BE2C (cell line): ENCODE measurements around the gene PYDC1.
"Not testable (repeated sequence)": the region's sequence is repeated elsewhere in the genome, so short reads cannot be mapped to it uniquely, and the experiment has no call there.

ENCODE experiments used
- DNase-seq: peaks from one replicate; pipeline ENCODE4 v3.0.0-alpha.2; 2020
- H3K27me3 ChIP-seq: fragments of 250-450 bp; sonication (Bioruptor Pico); 2 replicates; pipeline ENCODE4 v1.5.1; 2020; ENCODE audit warnings: mild to moderate bottlenecking
- H3K36me3 ChIP-seq: fragments of 250-450 bp; sonication (Bioruptor Pico); 2 replicates; pipeline ENCODE4 v1.5.1; 2020; ENCODE audit warnings: mild to moderate bottlenecking
- H3K4me1 ChIP-seq: fragments of 250-450 bp; sonication (Bioruptor Pico); 2 replicates; pipeline ENCODE4 v1.5.1; 2020
- H3K4me3 ChIP-seq: 2 replicates; pipeline ENCODE4 v1.5.1; 2011; ENCODE audit warnings: low read depth, low read length
- H3K9me3 ChIP-seq: fragments of 250-450 bp; sonication (Bioruptor Pico); 2 replicates; pipeline ENCODE4 v1.5.1; 2020
- TF ChIP-seq, protein P1 (sequence below): IDR thresholded peaks from 2 replicates; pipeline ENCODE4 v1.5.1; 2012; ENCODE audit warnings: mild to moderate bottlenecking, low read depth, low read length

Gene PYDC1

DNA sequence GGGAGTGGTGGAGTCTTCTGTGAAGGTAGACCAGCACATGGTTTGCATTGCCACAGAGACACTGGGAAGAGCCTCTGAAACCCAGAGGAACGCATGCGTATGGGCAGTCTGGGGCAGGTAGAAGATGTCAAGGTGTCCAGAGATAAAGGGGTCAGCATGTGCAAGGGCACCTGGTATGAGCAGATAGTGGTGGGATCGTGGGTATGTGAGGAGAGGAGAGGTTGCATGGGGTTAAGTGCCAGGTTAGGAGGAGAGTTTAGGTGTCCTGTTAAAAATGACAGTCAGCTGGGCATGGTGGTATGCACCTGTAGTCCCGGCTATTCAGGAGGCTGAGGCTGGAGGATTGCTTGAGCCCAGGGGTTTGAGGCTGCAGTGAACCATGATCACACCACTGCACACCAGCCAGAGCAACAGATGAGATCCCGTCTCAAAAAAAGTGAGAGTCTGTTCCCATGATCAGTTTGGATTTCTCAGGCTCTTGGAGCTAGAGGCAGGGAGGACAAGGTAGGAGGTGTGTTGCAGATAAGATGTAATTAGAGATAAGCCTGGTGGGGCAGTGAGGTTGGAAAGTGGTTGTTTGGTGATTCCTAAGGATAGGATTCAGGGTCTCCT, 17.4 kb downstream of the PYDC1 start:
- Histone ChIP-seq H3K36me3 (peaks cover 25% of the 10 kb centered on the region), H3K4me1 (no peaks in the 10 kb centered on the region), H3K27me3 (peaks cover 25% of the 10 kb centered on the region), H3K4me3 (no peak overlapping the region), H3K9me3 (no peaks in the 10 kb centered on the region)
- DNase-seq = no peak
- TF ChIP-seq, protein P1, sequence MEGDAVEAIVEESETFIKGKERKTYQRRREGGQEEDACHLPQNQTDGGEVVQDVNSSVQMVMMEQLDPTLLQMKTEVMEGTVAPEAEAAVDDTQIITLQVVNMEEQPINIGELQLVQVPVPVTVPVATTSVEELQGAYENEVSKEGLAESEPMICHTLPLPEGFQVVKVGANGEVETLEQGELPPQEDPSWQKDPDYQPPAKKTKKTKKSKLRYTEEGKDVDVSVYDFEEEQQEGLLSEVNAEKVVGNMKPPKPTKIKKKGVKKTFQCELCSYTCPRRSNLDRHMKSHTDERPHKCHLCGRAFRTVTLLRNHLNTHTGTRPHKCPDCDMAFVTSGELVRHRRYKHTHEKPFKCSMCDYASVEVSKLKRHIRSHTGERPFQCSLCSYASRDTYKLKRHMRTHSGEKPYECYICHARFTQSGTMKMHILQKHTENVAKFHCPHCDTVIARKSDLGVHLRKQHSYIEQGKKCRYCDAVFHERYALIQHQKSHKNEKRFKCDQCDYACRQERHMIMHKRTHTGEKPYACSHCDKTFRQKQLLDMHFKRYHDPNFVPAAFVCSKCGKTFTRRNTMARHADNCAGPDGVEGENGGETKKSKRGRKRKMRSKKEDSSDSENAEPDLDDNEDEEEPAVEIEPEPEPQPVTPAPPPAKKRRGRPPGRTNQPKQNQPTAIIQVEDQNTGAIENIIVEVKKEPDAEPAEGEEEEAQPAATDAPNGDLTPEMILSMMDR = no peak

DNA sequence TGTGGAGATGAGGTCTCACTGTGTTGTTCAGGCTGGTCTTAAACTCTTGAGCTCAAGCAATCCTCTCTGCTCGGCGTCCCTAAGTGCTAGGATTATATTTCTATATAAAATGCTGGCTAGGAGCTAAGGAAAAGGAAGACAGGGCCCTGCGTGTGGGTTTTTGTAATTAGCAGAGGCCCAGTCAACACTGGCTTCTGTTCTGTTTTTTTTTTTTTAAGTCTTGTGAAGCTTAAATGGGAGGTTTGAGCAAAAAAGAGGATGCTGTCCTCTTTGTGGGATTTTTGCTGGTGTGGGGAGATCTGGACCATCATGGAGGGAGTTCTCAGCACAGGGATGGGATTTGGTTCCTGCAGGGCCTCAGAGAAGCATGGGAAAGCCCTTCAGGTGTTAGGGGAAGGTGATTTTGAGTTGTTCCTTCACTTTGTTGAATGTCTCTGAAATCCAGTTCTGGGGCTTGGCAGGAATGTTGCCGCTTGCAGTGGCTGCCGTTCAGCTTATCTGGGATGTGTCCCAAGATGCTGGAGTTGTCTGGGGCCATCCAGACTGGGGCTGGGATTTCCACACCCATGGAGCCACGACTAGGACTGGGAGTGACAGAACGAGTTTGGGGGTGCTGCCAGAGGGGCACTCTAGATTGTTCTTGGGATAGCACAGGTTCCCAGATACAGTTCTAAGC, 18.6 kb downstream of the PYDC1 start:
- H3K4me3 ChIP-seq = no peak overlapping the region
- peaks cover 23% of the 10 kb centered on the region for H3K27me3 ChIP-seq
- peaks cover 37% of the 10 kb centered on the region for H3K36me3 ChIP-seq
- no peak for DNase-seq
- TF ChIP-seq, protein P1 = no peak
- H3K4me1 ChIP-seq = no peaks in the 10 kb centered on the region
- no peaks in the 10 kb centered on the region for H3K9me3 ChIP-seq

DNA sequence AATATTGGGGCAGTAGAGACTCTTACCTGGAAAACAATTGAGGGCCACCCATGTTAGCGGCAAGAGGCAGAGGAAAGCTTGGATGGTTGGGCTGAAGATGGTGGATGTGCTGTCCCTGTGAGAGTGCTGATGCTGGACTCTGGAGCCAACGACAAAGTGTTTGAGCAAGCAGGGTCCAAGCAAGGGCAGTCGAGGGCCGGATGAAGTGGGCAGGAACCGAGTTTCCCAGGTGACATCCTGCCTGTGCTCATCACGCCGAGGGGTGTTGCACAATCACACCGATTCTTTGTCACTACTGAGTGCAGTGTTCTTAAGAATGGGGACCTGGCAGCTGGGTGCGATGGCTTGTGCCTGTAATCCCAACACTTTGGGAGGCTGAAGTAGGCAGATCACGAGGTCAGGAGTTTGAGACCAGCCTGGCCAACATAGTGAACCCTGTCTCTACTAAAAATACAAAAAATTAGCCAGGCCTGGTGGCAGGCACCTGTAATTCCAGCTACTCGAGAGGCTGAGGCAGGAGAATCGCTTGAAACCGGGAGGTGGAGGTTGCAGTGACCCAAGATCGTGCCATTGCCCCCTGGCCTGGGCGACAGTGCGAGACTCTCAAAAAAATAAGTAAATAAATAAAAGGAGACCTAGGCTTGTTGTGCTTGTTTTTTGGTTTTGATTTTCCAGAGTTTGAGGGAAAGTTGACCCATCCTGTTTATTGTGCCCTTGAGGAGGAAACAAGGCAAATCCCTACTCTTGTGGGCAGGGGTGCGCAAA, 20.4 kb downstream of the PYDC1 start:
- Histone ChIP-seq H3K9me3 (no peaks in the 10 kb centered on the region), H3K36me3 (peaks cover 55% of the 10 kb centered on the region)

DNA sequence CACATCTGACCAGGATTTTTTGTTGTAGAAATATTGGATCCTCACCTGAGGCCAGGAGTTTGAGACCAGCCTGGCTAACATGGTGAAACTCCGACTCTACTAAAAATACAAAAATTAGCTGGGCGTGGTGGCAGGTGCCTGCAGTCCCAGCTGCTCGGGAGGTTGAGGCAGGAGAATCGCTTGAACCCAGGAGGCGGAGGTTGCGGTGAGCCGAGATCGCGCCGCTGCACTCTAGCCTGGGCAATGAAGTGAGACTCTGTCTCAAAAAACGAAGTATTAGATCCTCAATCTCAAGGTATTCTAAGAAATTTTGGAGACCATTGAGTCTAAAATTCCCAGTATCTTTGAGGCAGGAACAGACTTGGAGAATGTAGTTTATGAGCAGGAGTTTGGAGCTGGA, 21.1 kb downstream of the PYDC1 start:
- H3K36me3 ChIP-seq = peaks cover 61% of the 10 kb centered on the region
- not testable (repeated sequence) for H3K9me3 ChIP-seq, H3K4me3 ChIP-seq, H3K27me3 ChIP-seq, DNase-seq, H3K4me1 ChIP-seq

More for the DNA sequence above, 20.4 kb downstream of the PYDC1 start:
- Histone ChIP-seq H3K27me3 (peaks cover 4% of the 10 kb centered on the region), H3K4me3 (no peak overlapping the region), H3K4me1 (no peaks in the 10 kb centered on the region)
- TF ChIP-seq, protein P1 = no peak
- DNase-seq = no peak

DNA sequence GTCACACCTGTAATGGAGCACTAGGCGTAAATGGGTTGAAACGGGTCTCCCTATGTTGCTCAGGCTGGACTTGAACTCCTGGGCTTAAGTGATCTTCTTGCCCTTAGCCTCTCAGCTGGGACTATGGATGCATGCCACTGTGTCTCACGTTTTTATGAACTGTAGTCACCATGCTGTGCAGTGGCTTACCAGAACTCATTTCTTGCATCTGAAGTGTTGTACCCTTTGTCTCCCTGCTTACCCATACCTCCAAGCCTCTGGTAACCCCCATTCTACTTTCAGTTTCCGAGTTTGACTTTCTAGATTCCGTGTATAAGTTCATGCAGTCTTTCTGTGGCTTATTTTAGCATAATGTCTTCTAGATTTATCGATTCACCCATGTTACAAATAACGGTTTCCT, 22.0 kb downstream of the PYDC1 start:
- Histone ChIP-seq H3K4me1 (no peaks in the 10 kb centered on the region), H3K27me3 (no peaks in the 10 kb centered on the region), H3K36me3 (peaks cover 71% of the 10 kb centered on the region), H3K4me3 (no peak overlapping the region), H3K9me3 (no peaks in the 10 kb centered on the region)
- DNase-seq = no peak
- TF ChIP-seq, protein P1 = no peak

DNA sequence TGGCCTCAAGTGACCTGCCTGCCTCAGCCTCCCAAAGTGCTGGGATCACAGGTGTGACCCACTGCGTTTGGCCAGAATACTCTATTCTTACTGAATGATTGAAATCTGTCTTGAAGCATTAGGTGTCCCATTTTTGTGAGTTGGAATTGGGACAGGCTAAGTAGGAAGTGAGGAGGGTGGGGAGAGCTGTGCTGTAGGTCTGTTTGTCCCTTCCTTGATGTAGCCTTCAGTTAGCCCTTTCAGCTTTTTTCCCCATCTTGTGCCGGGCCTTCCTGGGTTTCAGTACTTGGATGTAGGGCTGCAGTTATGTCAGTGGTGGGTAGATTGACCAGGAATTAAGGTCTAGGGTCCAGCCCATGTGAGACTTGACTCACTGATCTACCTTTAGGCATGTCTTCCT, 23.1 kb downstream of the PYDC1 start:
- TF ChIP-seq, protein P1 = no peak
- no peak overlapping the region for H3K4me3 ChIP-seq
- no peaks in the 10 kb centered on the region for H3K9me3 ChIP-seq
- no peaks in the 10 kb centered on the region for H3K4me1 ChIP-seq
- H3K27me3 ChIP-seq = no peaks in the 10 kb centered on the region
- DNase-seq = no peak
- H3K36me3 ChIP-seq = peaks cover 81% of the 10 kb centered on the region
